ENCODE measurements around the gene VTN.
"Not testable (repeated sequence)": the region's sequence is repeated elsewhere in the genome, so short reads cannot be mapped to it uniquely, and the experiment has no call there.

Gene VTN

DNA sequence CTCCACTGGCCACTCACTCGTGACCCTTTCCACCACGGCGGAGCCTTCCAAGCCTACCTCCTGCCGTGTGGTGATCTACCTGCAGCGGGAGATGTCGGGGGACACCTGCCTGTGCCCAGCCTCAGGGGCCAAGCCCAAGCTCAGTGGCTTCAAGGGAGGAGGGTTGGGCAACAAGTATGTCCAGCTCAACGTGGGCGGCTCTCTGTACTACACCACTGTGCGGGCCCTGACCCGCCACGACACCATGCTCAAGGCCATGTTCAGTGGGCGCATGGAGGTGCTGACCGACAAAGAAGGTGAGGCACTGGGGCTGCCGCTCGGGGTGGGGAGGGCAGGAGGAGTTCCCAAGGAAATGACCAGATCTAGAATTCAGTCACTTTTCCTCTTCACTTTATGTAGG is 30.7 kb downstream of the VTN start:
- no peak for DNase-seq

DNA sequence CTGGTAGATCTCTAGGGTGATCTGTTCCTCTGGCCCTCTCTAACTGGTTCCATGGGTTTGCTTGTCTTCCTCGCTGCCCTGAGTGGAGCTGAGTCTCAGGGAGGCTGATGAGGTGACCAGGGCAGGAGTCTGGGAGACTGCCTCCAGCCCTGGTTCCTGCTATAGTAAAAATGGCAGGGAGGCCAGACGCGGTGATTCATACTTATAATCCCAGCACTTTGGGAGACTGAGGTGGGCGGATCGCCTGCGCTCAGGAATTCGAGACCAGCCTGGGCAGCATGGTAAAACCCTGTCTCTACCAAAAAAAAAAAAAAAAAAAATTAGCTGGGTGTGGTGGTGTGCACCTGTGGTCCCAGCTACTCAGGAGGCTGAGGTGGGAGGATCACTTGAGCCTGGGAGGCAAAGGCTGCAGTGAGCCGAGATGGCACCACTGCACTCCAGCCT is 31.3 kb downstream of the VTN start:
- DNase-seq = not testable (repeated sequence)

DNA sequence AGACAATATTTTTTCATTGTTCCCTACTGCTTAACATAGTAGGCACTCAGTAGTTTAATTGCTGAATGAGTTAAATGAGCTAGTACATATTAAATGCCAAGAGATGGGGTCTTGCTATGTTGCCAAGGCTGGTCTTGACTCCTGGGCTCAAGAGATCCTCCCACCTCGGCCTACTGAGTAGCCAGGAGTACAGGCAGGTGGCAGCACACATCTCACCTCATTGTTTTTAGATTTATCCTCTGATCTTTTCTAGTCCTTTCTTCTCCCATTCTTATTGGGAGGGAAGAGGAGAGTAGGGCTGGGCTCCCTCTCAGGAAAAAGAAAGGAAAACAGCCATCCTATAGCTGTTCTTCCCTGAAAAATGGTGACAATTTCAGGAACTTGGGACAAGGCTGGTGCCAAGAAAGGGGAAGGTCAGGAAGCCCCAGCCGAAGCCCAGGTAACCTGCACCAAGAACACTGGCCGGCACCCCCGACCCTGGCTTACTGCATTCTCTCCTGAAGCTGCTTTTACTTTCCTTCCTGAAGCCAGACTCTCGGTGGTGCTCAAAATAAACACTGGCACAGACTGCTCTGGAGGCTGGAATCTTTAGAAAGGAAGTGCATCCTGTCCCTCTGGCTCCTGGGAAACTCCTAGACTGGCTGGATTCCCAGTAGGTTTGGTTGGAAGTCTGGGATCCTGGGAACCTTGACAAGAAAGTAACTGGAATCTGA is 31.9 kb downstream of the VTN start:
- DNase-seq = no peak

DNA sequence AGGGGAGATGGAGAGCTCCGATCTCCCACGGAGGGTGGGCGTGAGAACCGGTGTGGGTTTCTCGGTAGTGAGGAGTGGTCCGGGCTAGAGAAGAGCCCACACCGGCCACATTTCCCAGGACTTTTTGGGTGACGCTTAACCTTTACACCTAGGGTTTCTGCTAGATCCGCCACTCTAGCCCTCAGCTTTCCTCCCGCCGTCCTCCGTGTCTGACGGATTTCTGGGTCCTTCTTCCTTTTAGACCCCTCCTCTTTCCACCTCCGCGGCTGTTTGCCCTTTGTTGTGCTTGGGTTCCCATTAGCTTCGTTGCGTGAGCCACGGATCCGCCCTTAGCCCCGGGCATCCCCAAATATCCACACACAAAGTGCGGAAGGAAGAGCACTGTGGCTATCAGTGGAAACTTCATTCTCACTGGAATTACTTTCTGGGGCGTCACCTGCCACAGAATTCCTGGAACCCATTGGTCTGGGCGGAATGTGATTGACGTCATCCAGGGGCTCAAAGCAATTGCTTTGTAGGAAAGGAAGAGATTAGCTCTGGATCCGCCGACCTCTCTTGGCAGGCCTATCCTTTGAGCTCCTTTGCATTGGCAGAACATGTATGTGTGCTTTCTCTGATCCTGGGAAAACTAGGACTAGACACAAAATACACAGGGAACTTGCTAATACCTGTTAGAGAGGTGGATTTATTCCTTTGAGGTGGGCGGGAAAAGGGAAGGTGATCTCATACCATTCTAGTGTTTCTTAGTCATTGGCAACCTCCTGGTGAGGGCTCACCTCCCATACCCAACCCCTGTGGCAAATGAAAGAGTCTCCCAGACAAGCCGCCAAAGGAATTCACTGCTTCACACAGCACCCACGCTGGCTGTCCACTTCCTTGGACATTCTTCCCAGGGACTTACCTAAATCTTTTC is 33.9 kb downstream of the VTN start:
- peak; percentile 34 for DNase-seq

DNA sequence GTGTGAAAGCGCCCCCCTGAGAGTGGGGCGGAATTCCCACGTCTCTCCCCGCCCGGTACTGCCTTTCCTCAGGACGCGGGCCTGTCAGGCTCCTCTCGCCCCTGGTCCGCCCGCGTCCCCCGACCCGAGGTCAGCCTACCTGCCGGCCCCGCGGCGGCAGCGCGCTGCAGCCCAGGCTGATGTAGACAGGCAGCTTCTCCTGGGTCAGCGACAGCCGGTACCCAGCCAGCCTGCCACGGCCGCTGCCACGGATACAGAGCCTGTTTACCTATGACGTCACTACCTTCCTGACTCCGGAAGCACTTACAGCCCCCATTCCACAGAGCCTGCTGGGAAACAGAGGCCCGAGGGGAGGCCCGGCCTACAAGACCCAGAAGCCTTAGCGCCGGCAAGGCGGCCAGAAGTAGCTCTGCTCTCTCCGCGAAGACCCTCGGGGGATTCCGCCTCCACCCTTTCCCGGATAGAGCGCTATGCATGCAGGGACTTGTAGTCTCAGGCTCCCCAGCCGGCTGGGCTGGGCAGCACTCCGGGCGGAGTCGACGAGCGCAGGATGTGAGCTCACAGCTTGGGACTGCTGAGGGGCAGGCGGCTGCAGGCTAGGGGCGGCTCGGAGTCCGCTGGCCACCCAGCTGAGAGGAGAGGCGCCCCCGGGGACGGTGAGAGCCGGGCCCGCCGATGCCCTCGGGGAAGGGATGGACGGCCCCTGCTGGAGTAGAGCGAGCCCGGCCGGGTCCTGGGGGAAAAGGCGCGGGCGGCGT is 34.7 kb downstream of the VTN start, which contains the start of the genes IFT20 and TNFAIP1:
IFT20 (minus strand) TSS at position 272 of the 758 bp plus-strand sequence. CDS start 3,487 bp downstream, outside the sequence.
TNFAIP1 (plus strand) TSS at position 561 of the 758 bp plus-strand sequence. CDS start 3,761 bp downstream, outside the sequence.
- peak; percentile 99 for DNase-seq

DNA sequence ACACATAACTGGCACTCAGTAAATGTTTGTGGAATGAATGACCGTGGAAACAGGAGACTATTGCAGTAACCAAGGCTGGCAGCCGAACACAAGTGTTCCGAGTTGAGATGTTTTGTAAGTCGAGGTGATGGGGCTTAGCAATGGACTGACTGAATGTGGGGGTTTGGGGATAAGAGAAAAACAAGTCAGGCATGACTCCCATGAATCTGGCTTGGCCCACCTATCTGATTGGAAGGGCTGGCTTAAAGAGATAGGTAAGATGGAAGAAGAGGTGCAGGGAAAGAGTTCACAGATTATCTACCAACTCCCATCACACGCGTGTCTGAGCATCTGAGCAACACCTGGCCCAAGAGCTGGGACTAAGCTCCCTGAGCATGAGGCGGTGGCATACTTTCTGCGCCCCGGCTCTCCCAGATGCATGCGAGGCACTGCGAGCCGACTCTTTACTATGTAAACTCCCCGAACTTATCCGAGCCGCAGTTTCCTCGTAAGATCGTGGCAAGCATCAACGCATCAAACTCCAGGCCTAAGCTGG is 35.4 kb downstream of the VTN start:
- no peak for DNase-seq

DNA sequence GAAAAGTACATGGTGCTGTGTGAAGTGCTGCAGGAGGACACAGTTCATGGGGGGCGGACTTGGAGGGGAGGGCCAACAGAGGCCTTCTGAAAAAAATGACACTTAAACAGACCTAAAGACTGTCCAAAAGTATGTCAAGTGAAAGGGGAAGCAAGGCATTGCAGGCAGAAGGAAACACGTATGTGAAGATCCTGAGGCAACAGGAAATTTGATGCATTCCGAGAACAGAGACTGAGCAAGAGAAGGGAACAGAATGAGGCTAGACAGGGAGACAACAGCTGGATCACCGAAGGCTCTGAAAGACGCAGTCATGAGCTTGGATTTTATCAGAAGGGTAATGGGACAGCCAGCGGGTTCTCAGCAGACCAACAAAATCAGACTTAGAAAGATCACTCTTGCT is 35.9 kb downstream of the VTN start:
- DNase-seq = no peak

DNA sequence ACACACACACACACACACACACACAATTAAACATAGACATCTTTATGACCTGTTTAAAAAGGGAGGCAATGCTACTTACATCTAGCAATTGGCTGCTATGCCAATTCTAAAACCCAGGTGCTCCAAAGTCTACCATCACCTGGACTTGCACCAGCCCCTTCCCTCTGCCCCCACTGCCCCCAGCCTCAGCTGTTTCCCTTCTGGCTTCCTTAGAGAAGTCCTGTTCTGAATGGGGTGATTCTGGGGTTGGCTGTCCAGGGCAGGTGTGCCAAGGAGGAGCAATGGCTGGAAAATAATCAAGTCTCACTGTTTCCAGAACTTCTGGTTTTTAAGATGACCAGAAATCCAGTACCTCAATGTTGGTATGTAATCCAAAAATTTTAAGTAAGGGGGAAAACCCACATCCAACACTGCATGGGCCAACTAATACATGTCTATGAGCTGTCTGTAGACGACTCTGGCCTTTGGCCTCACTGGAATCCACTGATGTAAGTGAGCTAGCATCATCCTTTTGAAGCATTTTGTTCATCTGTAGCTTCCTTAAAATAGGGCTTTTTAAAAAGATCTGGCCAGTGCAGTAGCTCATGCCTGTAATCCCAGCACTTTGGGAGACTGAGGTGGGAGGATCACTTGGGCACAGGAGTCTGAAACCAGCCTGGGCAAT is 36.9 kb downstream of the VTN start:
- DNase-seq = no peak

DNA sequence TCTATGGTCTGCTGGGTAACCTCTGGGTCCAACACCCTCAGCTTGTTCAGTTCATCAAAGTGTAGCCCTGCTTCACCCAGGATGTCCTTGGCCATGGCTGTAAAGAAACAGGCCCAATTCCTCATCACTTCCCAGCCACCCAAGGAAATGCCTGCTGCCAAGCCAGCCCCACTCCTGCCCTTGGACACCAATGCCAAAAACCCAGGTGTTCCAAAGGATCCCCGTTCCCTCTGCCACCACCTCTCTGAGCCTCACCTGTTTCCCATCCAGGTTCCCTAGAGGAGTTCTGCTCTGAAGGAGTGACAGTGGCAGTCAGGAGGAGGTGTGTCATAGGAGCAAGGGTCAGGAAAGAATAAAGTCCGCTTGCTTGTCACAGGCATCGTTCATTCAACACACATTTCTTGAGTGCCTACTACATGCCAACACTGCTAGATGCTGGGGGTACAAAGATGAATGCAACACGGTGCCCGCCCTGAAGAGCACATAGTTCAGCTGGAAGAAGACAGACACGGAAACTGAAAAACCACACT is 38.2 kb downstream of the VTN start:
- DNase-seq = no peak

DNA sequence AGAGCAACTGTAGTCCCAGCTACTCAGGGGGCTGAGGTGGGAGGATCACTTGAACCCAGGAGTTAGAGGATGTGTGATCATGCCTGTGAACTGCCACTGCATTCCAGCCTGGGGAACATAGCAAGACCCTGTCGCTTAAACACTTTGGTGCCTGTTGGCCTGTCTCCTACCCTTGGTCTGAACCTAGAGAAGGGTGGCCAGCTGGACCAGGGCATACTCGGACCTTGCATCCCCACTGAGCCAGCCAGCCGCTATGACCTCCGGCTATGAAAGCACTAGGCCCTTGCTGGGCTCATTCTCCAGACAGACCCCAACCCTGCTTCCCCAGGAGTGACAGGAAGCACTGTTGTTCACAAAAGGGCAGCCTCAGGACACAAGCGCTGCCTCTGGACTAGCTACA is 39.4 kb downstream of the VTN start:
- DNase-seq = no peak

DNA sequence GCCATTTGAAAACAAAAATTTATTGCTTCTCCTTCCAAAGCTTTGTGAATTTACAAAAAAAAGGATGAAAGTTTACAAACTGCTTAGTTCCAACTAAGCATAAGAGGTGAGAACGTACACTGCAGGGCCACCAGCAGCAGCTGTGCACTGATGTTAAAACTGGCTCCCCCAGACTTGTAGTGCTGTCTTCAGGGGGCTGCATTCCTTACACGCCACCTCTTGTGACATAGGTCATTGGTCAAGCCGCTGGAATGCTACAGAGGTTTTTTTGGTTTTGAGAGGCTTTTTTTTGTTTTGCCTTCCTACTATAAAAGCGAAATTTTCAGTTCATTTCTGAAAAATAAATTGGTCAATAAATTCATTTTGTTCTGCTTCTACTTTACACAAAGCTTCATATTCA is 41.8 kb downstream of the VTN start:
- DNase-seq = no peak

DNA sequence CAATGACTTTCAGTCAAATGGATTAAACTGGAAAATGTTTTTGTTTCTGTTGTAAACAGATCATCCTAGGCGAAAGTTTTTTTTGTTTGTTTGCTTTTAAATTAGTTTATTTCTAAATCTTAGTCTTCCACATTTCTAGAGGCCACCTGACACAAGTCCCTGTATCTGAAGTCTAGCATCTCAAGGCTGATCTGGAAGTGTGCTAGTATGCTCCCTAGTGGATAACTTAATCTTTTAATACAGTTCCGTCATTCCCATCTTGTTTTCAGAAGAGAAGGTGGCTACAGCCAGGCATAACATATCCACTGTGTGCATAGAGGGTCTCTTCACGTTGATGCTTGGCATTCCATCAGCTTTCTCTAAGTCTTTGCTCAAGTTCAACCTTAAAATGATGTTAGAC is 42.4 kb downstream of the VTN start:
- DNase-seq = no peak

DNA sequence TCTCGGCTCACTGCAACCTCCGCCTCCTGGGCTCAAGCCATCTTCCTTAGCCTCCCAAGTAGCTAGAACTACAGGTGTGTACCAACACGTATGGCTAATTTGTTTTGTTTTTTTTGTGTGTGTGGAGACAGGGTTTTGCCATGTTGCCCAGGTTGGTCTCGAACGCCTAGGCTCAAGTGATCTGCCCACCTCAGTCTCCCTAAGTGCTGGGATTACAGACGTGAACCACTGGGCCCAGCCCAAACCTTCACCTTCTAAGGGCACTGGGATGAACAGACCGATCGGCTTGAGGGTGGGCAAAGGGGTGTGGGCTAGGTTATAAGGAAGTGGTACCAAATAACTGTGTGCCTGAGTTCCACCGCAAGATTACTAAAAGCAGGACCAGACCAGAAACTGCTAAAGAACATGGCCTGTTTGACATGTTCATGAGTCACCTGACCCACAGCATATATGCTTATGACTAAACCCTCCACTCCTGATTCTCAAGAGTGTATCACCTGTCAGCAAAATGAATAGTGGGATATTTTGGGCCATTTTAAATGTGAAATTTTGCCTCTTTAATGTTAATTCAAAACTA is 43.0 kb downstream of the VTN start:
- no peak for DNase-seq

DNA sequence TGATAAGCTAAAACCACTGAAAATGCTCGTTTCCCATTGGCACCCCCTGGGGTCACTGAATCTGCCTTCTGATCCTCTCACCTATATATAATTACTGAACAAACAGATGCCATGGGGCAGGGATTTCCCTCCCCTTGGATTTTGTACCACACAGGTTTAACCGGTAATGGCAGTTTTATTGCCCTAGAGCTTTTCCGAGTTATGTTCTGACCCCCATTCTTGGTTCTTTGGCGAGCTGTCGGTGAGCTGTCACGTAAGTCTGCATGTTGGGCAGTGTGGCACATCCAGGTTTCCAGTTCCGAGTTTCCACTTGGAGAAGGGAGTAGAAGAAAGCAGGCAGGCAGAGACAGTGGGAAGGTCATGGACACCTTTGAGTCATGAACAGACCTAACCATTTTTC is 44.0 kb downstream of the VTN start:
- DNase-seq = no peak

DNA sequence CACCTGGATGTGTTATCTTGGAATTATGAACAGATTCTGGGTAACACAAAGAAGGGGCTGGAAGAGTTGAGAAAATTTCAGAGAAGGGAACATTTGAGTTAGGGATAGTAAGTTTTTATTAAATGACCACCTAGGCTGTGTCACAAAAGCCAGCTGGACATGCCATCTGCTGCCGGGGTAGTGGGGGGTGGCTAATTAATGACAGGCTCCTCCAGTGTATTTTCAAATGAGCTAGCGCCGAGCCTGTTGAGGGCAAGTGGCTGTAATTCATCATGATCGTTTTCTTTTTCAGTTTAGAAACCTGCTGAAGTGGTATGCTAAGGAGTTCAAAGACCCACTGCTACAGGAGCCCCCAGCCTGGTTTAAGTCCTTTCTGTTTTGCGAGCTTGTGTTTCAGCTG is 44.9 kb downstream of the VTN start:
- DNase-seq = no peak

DNA sequence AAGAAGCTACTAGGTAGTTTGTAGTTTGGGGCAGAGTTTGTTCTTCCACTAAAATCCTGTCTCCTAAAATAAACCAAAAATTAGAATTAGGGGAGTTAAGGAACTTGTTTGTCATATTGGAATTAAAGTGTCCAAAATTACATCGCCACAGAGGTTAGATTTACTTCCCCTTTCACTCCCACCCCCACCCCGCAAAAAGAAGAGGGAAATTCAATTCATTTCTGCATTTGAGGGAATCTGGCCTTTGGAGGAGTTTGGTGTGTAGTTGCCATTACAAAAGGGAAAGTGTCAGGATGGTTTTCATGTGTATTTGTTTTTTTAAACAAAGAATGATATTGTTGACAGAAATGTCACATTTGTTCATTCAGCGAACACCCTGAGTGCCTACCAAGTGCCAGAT is 45.3 kb downstream of the VTN start:
- DNase-seq = no peak

DNA sequence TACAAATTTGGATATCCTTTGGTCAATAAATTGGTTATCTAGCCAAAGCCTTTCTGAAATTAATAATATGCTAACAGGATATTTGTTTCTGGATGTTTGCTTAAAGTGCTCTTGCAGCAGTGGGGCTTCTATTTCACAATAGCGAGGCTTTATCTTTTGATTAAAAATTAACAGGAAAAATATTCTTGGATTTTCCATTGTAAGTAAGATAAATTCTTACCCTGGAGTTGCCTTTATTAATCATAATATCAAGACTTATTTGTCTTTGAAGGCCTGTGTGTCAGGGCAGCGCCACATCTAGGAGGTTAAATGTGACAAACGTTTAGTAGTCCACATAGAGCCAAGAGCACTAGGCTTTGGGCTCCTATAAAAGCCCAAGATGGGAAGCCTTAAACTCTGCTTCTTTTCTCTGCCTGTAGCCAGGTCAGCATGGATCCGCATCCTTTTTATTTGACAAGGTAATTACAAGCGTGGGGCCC is 45.8 kb downstream of the VTN start:
- no peak for DNase-seq

DNA sequence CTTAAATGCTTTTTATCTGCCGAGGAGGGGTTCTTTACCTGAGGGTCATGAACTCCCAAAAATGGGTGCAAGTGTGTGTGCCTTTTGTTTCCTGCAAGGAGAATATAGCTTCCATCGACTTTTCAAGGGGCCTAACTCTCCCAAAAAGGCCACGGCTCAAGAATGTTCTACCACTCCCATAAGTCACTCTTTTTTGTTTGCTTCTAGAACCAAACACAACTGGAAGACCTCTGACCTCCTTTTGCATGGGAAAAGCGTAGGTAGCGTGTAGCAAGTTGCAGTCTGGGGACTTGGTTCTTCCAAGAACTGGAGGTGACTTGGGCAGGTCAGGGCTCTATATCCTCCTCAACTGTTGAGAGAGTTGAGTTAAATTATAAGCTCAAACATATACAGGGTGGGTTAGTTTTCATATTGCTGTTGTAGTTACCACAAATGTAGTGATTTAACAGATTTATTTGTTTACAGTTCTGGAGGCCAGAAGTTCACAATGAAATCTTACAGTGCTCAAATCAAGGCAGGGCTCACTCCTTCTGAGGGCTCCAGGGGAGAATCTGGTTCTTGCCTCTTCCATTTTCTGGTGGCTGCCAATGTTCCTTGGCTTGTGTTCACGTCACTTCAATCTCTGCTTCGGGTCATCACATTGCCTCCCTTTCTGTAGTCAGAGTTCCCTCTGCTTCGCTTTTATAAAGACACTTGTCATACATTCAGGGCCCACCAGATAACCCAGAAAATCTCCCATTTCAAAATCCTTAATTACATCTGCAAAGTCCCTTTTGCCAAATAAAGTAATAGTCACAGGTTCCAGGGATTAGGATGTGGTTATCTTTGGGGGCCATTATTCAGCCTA is 49.7 kb downstream of the VTN start:
- DNase-seq = no peak

DNA sequence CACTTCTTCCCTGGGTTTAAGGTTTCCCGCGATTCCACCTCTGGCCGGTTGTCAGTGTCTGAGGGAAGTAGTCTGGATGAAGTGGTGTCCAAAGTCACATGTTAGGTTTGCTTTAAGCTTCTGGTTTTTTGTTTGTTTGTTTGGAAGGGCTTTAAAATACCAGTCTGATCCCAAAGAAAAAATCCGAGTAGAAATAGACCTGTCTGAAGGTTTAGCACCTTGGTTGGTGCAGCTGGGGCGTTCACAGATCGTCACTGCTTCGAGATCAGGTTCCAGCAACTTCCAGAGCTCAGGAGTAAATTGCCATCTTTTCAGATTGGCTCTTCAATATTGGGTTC is 50.5 kb downstream of the VTN start:
- no peak for DNase-seq

DNA sequence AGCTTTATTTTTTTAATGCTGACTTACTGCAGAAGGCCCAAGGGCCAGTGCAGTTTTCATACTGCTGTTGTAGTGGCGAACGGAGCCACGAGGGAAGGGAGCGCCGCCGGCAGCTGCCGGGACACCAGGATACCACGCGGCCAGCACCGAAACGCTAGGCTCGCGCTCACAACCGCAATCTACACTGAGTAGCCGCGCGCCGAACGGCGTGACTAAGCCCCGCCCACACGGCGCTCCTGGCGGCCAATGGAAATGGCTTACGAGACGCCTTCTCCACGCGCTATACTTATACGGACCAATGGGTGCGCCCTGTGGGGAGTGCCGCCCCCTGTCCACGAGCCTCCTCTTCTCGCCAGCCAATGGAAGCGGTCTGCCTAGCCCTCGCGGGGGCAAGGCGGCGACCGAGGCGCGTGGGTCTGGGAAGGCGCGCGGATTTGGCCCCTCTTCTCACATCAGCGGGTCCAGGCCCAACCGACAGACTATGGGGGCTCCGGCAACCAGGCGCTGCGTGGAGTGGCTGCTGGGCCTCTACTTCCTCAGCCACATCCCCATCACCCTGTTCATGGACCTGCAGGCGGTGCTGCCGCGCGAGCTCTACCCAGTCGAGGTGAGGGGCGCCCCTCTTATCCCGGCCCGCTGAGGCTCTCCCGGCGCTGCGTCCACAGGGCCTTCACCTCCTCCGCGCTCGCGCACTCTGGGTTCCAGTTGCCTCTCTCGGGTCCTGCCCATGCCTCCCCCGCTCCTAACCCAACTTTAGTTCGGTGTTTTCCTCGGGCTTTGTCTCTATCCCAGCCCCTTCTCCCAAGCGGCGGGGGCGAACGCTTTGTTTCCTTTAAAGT is 51.1 kb downstream of the VTN start, which contains the start of gene TMEM97:
TMEM97 (plus strand) TSS at position 442 of the 839 bp plus-strand sequence; CDS start at position 482, 40 bp downstream.
- DNase-seq = peak; percentile 95

Data from CD4-positive, alpha-beta T cell treated with Interleukin-10 for 1 hour (primary cell).